HG03175 (cell line): ENCODE data around the gene ESM1.
"Not testable (repeated sequence)": the region's sequence is repeated elsewhere in the genome, so short reads cannot be mapped to it uniquely, and the experiment has no call there.

ENCODE experiments used
- ATAC-seq: cut with Tn5 transposase; IDR thresholded peaks from one replicate; pipeline ENCODE4 v1.9.1; 2021; ENCODE audit warnings: mild to moderate bottlenecking, moderate library complexity; ENCODE audit not compliant: unreplicated experiment

The ESM1 gene

DNA sequence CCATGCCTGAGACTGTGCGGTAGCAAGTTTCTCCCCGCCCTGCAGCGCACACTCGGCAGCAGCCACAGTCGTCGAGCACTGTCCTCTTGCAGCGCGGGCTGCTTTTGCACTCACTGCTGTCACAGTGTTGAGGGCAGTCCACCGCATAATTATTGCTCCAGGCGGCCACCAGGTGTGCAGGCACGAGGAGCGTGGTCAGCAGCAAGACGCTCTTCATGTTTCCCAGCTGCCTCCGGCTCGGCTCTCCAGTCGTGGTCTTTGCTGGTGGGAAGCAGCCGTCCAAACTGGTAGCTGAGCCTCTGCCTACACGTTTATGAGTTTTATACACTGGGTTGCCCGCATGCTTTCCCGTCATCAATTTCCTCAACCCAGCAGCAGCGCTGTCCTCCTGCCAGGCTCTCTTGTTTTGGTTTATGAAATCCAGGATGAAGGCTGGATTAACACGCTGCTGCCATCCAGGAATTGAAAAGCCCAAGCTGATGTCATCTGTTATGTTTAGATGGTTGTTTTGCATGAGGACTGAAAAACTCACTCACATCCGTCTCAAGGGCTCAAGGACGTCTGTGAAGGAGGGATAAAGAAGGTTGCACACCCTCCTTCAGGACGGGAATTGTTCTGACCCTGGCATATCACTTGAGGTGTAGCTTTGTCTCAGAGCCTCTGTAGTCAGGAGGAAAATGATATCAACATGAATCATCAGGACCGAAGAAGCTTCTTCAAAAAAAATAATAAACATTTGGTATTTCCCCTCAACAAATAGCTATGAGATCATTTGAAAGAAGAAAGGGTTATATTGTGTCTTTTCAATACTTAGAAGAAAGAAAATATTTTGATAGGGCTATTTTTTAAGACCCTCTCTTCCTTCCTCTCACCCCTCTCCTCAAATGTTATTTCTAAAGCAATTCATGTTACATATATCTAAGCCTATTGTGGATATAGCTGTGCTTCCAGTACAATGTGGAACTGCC, at the start of gene ESM1:
ESM1 (minus strand) TSS at position 293 of the 968 bp plus-strand sequence; CDS start at position 217, 76 bp downstream.
- ATAC-seq, result no peak

- no peak for ATAC-seq
These were observed 48.2 kb upstream of the ESM1 start for GRCh38 chr5:55033568-55033967.

DNA sequence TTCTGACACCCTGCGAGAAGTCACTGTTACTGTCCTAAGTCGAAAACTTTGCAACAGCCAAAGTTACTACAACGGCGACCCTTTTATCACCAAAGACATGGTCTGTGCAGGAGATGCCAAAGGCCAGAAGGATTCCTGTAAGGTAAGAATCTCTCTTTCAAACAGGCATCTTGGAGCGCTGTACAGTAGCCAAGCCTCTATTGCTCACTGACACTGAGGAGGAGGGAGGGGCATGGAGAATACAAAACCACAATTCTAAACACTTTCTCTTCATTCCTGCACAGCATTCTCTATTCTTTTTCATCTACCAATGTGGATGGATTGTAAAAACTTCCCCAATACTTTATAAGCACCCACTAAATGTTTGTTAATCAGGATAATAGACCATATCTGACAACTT, 46.1 kb upstream of the ESM1 start:
- ATAC-seq, result no peak

GRCh38 chr5:55030676-55031369, 45.4 kb upstream of the ESM1 start:
- ATAC-seq, result no peak

DNA sequence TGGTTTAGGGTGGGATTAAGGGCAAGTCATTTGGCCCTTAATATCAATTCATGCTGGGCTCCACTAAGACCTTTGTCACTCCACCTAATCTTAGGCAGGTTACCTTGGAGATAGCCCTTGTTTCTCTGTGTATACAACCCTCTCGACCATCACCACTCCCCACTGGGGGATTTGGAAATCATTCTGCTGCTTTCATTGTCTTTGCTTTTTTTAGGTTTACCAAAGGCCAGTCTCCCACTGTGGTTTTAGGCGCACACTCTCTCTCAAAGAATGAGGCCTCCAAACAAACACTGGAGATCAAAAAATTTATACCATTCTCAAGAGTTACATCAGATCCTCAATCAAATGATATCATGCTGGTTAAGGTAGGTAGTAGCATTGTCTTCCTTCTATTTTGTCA, 44.8 kb upstream of the ESM1 start:
- ATAC-seq, result no peak

- no peak for ATAC-seq
These were observed 42.2 kb upstream of the ESM1 start for GRCh38 chr5:55027595-55027994.

- no peak for ATAC-seq
These were observed 37.1 kb upstream of the ESM1 start for GRCh38 chr5:55022450-55022849.

- no peak for ATAC-seq
These were observed 36.4 kb upstream of the ESM1 start for GRCh38 chr5:55021821-55022220.

- no peak for ATAC-seq
These were observed 36.0 kb upstream of the ESM1 start for GRCh38 chr5:55021410-55021809.

DNA sequence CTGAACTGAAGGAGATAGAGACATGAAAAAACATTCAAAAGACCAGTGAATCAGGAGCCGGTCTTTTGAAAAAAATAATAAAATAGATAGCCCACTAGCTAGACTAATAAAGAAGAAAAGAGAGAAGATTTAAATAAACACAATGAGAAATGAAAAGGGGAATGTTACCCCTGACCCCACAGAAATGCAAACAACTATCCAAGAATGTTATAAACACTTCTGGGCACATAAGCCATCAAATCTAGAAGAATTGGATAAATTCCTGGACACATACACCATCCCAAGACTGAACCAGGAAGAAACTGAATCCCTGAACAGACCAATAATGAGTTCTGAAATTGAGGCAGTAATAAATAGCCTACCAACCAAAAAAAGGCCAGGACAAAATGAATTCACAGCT, 24.8 kb upstream of the ESM1 start:
- ATAC-seq, result not testable (repeated sequence)

DNA sequence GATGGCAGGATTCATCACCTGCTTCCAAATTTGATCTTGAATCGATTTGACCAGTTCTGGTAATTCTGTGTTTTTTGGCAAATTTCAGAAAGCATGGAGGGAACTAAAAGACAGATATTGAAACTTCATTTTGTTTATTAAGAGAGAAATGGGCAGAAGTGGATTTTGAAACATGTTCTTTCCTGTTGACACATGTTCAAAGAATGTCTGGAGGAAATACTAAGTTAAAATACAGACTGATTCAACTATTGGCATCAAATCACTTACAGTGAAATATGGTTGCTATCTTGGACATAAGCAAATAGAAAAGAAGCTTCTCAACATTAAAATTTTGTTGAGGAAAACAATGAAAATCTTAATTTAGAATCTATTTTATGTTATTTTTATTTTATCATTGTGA, 19.3 kb upstream of the ESM1 start:
- no peak for ATAC-seq

GRCh38 chr5:55003432-55004065, 18.2 kb upstream of the ESM1 start:
- ATAC-seq, result no peak

- not testable (repeated sequence) for ATAC-seq
These were observed 16.8 kb upstream of the ESM1 start for GRCh38 chr5:55002166-55002565.

DNA sequence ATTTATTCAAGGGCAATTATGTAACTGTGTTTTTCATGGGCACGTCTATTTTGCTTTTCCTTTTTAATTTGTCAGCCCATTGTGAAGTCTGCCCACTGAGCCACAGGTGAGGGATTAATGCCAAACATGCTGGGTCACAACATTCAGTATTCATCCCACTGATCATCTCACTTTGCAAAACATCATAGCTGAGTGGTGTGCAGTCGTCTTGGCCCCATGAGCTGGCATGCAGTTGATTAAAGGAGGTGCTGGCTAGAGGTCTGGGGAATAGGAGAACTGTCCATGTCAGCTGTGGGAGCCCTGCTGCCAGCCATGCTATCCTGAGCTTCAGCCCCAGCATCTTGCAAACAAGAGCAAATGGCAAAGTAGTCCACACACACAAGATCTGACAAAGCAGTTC, 11.7 kb upstream of the ESM1 start:
- no peak for ATAC-seq

DNA sequence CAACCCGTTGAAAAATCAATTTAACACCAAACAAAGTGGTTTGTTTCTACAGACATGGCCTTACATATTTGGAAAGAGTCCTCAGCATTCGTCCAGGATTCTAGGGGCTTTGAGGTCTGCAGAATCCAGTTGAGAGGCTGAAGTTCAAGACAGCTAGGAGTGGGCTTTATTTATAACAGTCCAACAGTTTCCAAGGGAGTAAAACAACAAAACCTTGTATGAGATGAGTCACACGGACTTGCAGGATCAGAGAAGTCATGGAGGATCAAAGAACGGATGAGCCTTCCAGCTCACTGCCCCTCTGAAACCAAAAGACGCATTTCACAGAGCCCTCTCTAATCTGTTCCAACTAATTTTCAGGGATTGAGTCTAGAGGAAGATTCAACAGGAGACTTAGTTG, 11.1 kb upstream of the ESM1 start:
- ATAC-seq, result no peak

DNA sequence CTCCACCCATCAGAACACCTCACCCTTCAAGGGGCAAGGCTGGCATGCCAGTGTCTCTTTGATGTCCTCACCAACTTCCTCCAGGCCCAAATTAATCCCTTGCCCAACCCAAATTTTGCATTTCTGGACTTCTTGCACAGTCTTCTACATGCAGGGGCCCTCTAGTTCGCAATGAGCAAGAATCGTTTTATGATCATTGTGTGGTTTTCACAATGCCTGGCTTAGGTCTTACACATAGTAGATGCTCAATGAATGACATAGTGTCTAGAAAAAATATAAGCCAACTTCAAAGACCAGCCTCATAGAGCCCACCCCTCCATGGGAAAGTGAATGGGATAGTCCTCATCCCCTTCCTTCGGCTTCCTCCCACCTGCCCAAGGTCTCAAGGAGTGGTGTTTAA, 9.8 kb upstream of the ESM1 start:
- no peak for ATAC-seq

DNA sequence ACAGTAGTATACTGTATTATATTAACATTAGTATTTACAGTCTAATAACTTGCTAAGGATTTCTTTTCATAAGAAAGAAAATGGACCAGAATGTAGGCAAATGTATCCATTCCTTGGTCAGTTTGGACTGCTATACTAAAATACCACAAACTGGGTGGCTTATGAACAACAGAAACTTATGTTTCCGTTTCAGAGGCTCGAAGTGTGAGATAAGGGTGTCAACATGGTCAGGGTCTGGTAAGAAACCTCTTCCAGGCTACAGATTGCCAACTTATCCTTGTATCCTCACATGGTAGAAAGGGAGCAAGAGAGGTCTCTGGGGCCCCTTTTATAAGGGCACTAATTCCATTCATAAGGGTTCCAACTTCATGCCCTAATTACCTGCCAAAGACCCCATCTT, 9.2 kb upstream of the ESM1 start:
- ATAC-seq, result no peak

DNA sequence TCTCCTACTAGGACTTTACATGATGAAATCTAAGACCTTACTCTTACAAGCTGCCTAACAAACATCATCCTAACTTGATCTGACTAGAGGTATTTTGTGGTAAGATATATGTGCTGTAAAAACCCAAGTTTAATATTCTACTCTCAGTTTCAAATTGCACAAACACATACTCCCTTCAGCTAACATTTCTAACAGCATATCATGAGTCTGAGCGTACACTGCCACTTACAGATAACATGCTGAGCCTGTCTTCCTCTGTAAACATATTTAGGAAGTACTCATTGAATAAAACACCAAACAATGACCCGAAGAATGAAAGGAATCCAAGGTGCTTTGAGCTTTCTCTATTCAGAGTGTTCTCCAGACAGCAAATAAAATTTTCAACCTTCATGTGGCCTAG, 7.9 kb upstream of the ESM1 start:
- ATAC-seq, result no peak

- ATAC-seq, result no peak
These were observed 6.0 kb upstream of the ESM1 start for GRCh38 chr5:54991416-54991815.

- ATAC-seq, result no peak
These were observed 5.5 kb upstream of the ESM1 start for GRCh38 chr5:54990841-54991258.

- no peak for ATAC-seq
These were observed 3.4 kb upstream of the ESM1 start for GRCh38 chr5:54988817-54989216.

DNA sequence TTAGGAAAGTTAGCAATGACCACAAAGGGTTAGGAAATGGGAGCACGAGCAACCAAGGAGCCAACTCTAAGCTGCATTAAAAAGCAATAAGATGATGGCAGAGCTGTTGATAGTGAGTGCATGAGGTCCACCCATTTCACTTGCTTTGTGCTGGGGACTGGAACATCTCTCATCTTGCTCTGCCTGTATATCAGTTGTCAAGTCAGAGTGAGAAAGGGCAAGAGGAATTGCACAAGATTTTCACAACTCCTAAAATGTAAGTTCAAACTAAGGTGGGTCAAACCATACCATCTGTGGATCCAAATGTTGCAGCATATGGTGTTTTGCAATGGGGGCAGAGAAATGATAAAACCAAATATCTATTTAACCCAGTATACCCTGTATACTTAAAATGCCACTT, 2.8 kb upstream of the ESM1 start:
- ATAC-seq, result no peak
